CD4-positive, alpha-beta T cell treated with Interleukin-1 beta for 1 hour (primary cell): ENCODE results near the gene PPP1R3C.

Experiments
- DNase-seq, 2 donors: peaks; one replicate each; pipeline ENCODE4 v3.0.0-alpha.2; 2020 to 2022

Gene PPP1R3C

DNA sequence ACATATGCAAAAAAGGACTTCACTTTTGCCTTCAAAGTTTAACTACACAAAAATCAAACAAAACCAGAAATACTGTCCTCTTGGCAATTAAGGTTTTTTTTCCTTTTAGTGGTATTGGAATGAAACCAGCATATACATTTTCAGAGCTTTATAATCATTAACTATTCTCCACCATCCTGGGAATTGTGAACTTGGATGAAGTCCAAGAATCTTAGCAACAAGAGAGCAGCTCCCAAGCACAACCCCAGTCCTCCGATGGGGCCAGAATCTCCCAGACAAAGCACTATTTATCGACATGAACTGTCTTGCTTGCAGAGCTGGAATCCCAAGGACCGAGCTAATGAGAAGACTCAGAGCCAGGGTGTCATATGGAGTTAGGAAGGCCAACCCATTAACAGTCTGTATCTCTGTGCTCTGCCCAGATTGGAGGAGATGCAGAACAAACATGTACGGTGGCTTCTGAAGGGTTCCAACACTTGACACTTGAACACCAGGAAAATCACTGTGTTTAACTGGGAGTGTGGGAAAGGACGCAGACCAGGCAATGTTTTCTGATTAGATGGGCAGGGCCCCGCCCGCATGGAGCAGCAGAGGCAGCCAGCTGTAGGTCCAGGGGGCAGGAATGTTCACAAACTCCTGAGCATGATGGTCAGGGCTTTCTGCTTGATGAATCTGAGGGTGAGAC is 35.5 kb downstream of the PPP1R3C start:
- DNase-seq: no peak

- DNase-seq: no peak
Measured at GRCh38 chr10:91596825-91597196, 36.1 kb downstream of the PPP1R3C start.

- no peak for DNase-seq
Measured at GRCh38 chr10:91593834-91594233, 39.0 kb downstream of the PPP1R3C start.

DNA sequence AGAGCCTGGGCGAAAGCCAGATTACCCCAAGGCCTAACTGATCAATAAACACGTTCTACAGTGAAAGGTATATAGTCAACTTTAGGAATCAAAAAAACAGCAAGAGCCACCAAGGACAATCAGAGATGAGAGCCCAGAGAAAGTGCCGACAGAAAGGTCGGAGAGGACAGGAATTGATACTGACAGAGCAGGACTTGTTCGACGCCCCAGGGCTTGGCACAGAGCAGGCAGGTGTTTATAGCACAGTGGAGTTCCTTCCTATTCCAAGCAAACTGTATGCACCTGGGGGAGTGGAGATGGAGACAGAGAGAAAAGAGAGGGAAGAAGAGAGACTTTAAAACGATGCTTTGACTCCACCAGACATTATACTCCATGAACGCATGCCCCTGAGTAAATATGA is 39.5 kb downstream of the PPP1R3C start:
- DNase-seq: no peak

DNA sequence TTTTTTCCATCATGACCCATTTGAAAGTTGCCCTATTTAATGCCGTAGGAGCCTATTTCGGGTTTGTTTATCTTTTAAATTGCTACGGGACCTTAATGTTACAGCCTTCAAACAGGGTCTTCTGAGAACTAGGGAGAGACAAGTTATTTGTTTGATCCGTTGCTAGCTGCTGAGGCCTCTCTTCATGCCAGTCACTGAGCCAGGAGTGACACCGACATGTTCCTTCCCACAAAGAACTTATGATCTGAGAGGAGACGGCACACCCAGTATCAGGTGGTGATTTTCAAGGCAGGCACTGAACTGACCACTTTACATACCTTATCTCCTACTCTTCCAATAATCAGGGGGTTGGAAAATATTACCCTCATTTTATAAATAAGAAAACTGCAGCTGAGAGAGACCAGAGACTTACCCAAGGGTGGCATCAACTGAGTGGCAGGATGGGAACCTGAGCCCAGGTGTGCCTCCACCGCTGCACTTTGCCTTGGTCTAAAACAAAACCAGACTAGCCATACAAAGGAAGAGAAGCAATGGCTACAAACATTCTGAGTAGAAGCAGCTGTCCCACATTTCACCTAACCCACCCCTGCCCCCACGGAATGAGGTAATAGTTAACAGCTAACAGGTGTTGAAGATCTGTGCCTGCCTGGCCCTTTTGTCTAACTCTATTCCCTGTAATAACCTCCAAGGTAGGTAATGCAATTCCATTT is 40.5 kb downstream of the PPP1R3C start:
- no peak for DNase-seq

- no peak for DNase-seq
Measured at GRCh38 chr10:91591797-91592174, 41.1 kb downstream of the PPP1R3C start.

- no peak for DNase-seq
Measured at GRCh38 chr10:91590904-91591796, 41.7 kb downstream of the PPP1R3C start.

DNA sequence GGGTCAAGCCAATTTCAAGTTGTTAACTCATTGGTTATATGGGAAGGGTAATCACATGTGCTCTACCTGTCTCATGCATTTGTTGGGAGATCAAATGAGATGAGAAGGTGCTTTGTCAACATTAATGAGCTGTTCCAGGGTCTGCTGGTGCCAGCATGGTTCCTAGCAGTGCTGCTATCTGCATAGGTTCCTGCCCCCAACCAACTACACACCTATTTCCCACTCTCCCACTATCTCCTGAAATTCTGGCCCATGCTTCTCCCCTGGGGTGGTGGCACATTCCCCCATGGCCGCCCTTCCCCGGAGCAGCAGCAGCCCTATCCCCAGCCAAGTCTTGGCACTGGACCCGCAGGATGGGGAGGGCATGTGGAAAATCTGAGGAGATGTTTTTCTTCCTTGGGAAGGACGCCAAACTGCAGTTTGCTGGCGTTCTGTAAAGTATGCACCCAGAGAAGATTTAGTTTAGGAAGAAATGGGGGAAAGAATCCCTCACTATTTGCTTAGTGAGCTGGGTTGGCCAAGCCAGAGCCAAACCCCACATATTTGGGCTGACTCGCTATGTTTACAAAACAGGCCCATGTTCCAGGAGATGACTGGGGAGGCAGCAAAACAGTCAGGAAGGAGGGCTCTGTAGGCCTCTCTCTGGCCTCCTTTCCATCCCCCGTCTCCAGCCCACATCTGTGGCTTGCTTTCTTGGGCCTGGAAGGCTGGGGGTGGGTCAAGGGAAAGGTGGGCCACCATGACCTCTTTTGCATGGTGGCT is 42.5 kb downstream of the PPP1R3C start:
- DNase-seq: no peak

DNA sequence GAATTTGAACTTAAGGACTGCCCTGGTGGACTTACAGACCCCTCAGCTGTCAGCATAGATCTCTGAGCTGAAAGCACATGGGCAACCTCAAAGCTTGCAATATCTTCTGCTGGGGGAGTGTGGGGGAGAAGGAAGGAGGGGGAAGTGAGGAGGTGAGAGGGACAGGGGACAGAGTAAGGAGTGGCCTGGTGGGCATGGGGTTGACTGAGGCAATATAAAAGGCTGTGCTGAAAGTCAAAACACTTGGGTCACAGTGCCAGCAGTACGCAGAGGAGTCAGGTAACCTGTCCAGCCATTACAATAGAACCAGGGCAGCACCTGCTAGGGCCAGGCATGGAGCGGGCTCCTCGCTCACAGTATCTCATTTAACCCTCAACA is 43.2 kb downstream of the PPP1R3C start:
- DNase-seq: no peak

DNA sequence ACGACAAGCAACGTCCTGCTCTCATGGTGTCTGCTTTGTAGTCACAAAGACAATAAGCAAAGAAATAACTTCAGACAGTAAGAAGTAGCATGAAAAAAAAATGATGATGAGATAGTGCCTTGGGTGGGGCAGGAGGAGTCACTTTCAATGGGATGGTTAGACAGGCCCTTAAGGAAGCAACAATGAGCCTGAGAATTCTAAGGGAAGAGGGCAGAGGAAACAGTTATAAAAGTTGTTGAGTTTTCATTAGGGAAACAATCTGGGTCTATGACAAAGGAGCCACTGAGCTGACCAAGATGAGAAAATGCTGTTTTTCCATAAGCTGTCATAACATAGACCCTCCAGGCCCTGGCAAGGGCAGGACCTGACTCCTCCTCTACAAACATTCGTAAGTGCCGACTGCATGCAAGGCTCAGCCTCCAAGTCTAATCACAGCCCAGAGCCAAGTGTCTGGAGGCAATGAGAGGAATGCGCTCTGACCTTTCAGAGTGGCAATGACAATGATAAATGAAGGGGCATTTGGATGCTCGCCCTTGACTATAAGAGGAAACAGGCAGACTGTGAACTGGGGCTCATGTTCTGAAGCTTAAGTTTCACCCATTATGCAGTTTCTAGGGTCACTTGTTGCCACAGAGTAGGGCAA is 43.7 kb downstream of the PPP1R3C start:
- DNase-seq: no peak

GRCh38 chr10:91587710-91588638 is 44.9 kb downstream of the PPP1R3C start:
- no peak for DNase-seq

DNA sequence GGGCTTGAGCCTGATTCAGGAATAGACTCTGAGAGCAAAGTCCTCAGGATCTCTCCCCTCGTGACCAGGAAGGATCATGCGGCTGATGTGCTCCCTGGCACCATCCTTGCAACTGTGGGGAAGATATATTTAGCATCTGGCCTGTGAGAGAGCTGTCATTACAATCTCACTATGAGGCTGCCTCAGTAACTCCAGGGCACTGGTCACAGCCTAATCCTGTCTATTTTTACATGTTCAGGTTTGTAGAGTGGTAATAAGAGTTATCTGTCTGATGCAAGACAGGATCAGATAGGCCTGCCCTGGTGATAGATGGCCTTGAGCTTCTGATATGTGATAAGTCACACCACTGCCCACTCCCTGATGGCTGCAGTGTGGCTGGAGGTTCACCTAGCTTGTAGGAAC is 50.7 kb downstream of the PPP1R3C start:
- DNase-seq: no peak

DNA sequence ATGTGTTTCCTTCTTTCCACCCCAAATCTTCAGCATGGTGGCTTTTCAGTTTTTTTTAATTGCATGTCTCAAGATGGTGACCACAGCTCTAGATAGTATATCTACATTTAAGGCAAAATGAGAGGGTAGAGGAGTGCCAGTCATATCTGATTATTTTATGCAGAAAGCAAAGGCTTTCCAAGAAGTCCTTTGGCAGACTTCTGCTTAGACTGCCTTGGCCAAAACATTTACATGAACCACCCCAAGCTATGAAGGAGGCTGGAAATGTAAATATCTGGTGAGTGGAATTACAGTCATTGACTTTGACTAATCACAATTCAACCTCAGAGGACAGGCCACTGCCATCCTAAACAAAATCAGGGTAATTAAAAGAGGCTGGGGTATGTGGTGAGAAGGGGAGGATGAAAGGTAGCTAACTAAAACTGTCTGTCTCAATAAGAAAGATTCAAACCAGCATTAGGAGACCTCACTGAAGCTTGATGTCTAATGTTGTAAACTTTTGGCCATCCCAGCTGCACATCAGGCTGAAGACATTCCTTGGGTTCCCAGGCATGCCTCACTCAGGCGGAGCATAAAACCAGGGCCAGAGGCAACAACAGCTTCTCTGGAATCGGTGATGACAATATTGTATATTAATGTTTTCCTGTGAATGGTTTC is 53.4 kb downstream of the PPP1R3C start:
- DNase-seq: no peak
